K562 (cell line): ENCODE results near the gene NR4A2. TPM values are rescaled to one million over a fixed set of nuclear protein-coding genes. Genes with fewer than 3 reads are reported as not detected.

Source experiments
- AFF4 ChIP-seq: sonication (generic); formaldehyde crosslinking; IDR thresholded peaks from 2 replicates; pipeline ENCODE4 v1.8.0; 2023; ENCODE audit warnings: mild to moderate bottlenecking, missing genetic modification reagents
- CEBPB ChIP-seq: fragments of 450-650 bp; IDR thresholded peaks from 2 replicates; pipeline ENCODE4 v1.6.1; 2016; ENCODE audit warnings: missing genetic modification characterization, missing compliant biosample characterization
- CEBPG ChIP-seq, 3 experiments: fragments of 200-800 bp in 1 of 3; sonication (Bioruptor generic) in 1 of 3; sonication (generic) in 1 of 3; formaldehyde crosslinking in 1 of 3; IDR thresholded peaks in 2 of 3; conservative IDR thresholded peaks in 1 of 3; 2 replicates each; pipeline versions ENCODE4 v1.6.1 to v1.8.0; 2016 to 2022; ENCODE audit warnings: missing compliant biosample characterization in 2 of 3, missing genetic modification characterization in 2 of 3, mild to moderate bottlenecking in 1 of 3, missing genetic modification reagents in 1 of 3
- FOXM1 ChIP-seq, 2 experiments: fragments of 450-650 bp in 1 of 2; sonication (generic) in 1 of 2; formaldehyde crosslinking in 1 of 2; IDR thresholded peaks; 2 replicates each; pipeline versions ENCODE4 v1.6.1 to v1.9.0; 2017 to 2022; ENCODE audit warnings: low read depth in 2 of 2, mild to moderate bottlenecking in 2 of 2, missing genetic modification reagents in 1 of 2, moderate library complexity in 1 of 2
- REST ChIP-seq, 2 experiments: fragments of 450-650 bp; formaldehyde crosslinking in 1 of 2; IDR thresholded peaks; 2 replicates each; pipeline versions ENCODE4 v1.4.0 to v1.6.1; 2014 to 2020; ENCODE audit warnings: mild to moderate bottlenecking in 2 of 2, borderline replicate concordance in 1 of 2, low read depth in 1 of 2
- SPI1 ChIP-seq: IDR thresholded peaks from 2 replicates; pipeline ENCODE4 v1.6.1; 2011; ENCODE audit warnings: low read depth, low read length, control low read depth, borderline replicate concordance
- THRB ChIP-seq: fragments of 450-650 bp; formaldehyde crosslinking; conservative IDR thresholded peaks from 2 replicates; pipeline ENCODE4 v1.4.0; 2022; ENCODE audit warnings: mild to moderate bottlenecking, missing genetic modification characterization
- USF2 ChIP-seq: sonication (generic); formaldehyde crosslinking; IDR thresholded peaks from 2 replicates; pipeline ENCODE4 v1.5.0; 2020; ENCODE audit warnings: missing genetic modification reagents
- ZNF146 ChIP-seq: IDR thresholded peaks from one replicate; pipeline ENCODE4 v1.6.1; 2018; ENCODE audit warnings: missing compliant biosample characterization; ENCODE audit not compliant: unreplicated experiment
- ZSCAN29 ChIP-seq: fragments of 450-650 bp; IDR thresholded peaks from 2 replicates; pipeline ENCODE4 v1.6.1; 2017
- polyA plus RNA-seq, 8 experiments: library from polyadenylated mRNA; depleted of rRNA in 4 of 8; stranded (reverse) in 5 of 8; unstranded in 3 of 8; fragments of >200 nt; fragmentation: Nextera tagmentation in 2 of 8; fragmentation: Illumina TruSeq in 1 of 8; extraction: Ambion mirVana in 2 of 8; extraction: Trizol in 1 of 8; gene quantifications; 2 replicates each; pipeline versions ENCODE4 v1.2.1 to v1.2.3, GENCODE V29; 2011 to 2014; ENCODE audit warnings: inconsistent platforms in 1 of 8, missing spikeins in 1 of 8
- total RNA-seq, 7 experiments: library from RNA; depleted of rRNA in 6 of 7; stranded (reverse); fragments of >200 nt in 6 of 7; fragmentation: Illumina TruSeq in 2 of 7; extraction: Trizol in 2 of 7; gene quantifications; 2 replicates each; pipeline versions ENCODE4 v1.2.1 to v1.2.3, GENCODE V29; 2011 to 2021; ENCODE audit warnings: low replicate concordance in 1 of 7

The NR4A2 gene
- total and polyA plus RNA-seq, 9 of the 15 experiments (the other 6 are each of a cell fraction or from before 2014, with no cell fraction given): 0.94 to 5.1 (median 1.3) TPM

- no peak for TF ChIP-seq THRB (CRISPR knock-in tag)
- TF ChIP-seq AFF4 (CRISPR knock-in tag): 0 out of 2 replicates have a peak, but pooled peaks have one; percentile 34
- 0 out of 2 replicates have a peak, but pooled peaks have one; percentile 8 for TF ChIP-seq REST (IDR thresholded peaks at IDR 0.05; ENCODE audit: borderline replicate concordance)
- TF ChIP-seq REST (CRISPR knock-in tag; IDR thresholded peaks at IDR 0.05; ENCODE audit: low read depth): no peak
- TF ChIP-seq ZSCAN29: 0 out of 2 replicates have a peak, but pooled peaks have one; percentile 23
- TF ChIP-seq SPI1: peak; percentile 89
- peak; percentile 66; the same call in 1 of the 2 replicates for TF ChIP-seq CEBPG (CRISPR knock-in tag; IDR thresholded peaks at IDR 0.05)
- TF ChIP-seq CEBPG (tag; conservative IDR thresholded peaks at IDR 0.05 in 1 of 2, IDR thresholded peaks at IDR 0.05 in 1 of 2): peak; percentile 74 to 83
- TF ChIP-seq CEBPB (tag): peak; percentile 92
- no peak for TF ChIP-seq USF2
- TF ChIP-seq ZNF146 (CRISPR knock-in tag): no peak
- no peak for TF ChIP-seq FOXM1 (IDR thresholded peaks at IDR 0.05; ENCODE audit: low read depth)
- TF ChIP-seq FOXM1 (CRISPR knock-in tag; IDR thresholded peaks at IDR 0.05; ENCODE audit: low read depth): 0 out of 2 replicates have a peak, but pooled peaks have one; percentile 78
Measured at GRCh38 chr2:156331572-156332283, 793 bp downstream of the NR4A2 start (continued).
